ENCODE data around the gene ARID1B.
A peak's percentile ranks its signal among the peaks of the same experiment; 100 is the strongest.

The ARID1B gene

GRCh38 chr6:156999762-157000161, 222.6 kb downstream of the ARID1B start:
- DNase-seq = no peak

GRCh38 chr6:157001716-157002115, 224.5 kb downstream of the ARID1B start:
- DNase-seq = no peak

- no peak for DNase-seq
Measured at GRCh38 chr6:157002774-157003173, 225.6 kb downstream of the ARID1B start.

- no peak for DNase-seq
Measured at GRCh38 chr6:157005940-157006339, 228.8 kb downstream of the ARID1B start.

DNA sequence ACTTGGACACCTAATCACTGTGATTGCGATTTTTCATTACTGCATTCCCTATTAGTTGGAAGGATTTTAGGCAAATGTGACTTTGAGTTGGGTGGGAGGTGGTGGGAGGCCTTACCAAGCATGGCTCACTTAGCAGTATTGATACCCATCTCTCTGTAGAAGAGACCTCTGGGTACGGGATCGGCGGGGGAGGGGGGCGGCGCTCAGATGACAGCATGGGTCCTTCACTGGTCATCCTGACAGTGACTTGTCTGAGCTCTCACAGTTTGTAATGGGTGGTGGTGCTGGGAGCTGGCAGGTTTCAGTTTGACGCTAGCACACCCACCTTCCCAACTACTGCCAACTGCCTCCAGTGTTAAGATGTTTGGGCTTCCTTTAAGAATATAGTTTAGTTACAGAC, 231.4 kb downstream of the ARID1B start:
- no peak for DNase-seq

- DNase-seq = no peak
Measured at GRCh38 chr6:157012355-157012754, 235.2 kb downstream of the ARID1B start.

GRCh38 chr6:157013649-157014304, 236.6 kb downstream of the ARID1B start:
- DNase-seq = no peak

DNA sequence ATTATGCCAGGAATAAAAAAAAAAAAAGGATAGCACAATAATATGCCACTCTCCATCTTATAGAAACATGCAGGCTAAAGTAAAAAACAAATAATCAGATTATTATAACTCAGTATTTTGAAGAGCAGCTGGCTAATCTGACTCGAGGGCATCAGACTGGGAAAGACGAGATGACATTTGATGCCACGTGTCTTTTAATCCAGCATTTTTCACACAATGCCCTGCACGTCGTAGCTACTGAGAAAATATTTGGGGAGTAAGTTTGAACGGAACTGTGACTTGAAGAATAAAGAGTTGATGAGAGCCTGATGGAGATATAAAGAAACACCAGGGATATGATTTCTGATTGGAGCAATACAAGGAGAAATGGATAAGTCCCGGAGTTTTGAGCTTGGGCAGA, 237.7 kb downstream of the ARID1B start:
- no peak for DNase-seq

DNA sequence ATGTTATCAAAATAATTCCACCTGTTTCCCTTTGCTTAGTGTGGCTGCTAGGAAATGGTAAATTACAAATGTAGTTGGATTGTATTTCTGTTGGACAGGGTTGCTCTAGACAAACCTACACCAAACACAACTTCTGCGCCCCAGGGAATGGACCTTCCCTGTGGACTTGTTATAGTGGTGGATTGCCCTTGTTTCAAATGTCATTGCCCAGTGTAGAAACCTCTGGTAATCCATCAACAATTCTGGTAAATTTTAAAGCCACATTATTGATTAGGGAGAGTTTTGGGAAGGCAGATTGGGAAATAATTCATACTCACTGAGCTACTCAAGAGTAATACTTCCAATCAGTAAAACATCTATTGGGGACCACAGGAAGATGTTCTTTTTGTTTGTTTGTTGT, 239.8 kb downstream of the ARID1B start:
- no peak for DNase-seq

GRCh38 chr6:157017861-157018260, 240.7 kb downstream of the ARID1B start:
- no peak for DNase-seq

DNA sequence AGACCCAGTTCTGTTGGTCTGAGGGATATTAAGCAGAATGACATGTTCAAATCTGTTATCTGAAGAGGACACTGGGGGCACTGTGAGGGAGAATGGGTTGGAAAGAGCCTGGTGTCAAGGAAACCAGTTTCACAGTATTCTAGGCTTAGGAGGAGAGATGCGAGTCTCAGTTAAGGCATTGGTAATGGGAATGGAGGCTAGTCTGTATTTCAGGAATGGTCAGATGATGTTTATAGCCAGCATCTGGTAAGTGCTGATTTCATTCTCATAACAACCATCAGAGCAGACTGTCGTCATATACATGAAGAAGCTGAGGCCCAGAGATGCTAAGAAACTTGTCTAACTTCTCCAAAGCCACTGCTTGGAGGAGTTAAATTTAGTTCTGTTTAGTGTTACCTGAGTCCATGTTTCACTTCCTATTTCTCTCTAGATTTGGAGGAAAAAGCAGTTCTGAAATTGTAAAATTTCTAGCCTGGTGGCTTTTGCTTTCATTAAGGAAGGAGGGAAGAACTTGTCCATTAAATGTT, 242.0 kb downstream of the ARID1B start:
- no peak for DNase-seq

DNA sequence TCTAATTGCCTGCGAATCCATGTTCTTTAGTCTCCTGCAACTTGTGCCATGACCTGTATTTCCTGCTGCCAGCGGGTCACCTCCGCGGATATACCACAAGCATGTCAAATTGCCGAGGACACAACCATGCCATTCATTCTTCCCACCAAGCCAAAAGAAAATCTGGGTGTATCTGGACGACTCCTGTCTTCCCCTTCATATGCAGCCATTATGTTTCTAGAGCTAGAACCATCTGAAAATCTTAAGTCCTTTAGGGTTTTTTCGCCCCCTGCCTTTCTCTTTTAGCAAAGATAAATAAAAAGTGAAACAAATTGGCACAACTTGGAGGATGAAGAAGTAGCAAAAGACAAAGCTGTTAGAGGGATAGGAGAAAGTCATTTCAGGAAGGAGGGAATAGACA, 242.6 kb downstream of the ARID1B start:
- DNase-seq = no peak

DNA sequence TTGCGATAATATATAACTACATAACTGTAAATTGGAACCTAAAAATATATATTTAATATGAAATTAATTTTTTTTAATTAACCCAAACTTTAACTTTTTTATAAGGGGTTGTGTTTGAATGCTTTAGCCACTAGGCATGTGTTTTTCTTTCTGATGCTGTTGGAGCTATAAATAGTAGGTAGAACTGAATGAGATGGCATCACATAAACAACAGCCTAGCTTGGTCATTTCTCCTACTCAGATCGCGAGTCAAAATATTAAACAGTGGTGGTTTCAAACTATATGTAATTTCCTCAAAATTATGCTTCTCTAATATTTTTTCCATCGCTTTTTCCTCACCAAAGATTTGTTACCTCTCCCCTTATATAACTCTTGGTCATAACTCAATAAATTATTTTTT, 243.2 kb downstream of the ARID1B start:
- no peak for DNase-seq

DNA sequence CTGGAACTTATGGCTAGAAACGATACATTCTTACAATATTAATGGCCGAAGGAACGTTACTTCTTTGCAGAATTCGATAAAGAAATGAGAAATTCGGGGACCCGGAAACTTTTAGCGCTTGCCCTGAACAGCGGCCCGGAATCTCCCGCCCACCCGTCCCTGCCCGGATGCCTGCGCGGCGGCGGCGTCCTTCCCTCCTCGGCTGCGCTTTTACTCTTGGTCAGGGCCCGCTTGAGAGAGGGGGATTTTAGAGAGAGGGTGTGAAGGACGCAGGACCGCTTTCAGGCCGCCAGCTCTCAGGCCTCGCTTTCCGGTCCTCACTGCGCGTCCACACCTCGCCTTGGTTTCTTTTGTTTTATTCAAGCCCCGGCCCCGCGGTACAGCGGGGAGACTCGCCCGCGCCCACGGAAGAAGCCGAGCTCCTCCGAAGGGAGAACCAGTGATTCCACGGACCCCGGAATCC, 243.7 kb downstream of the ARID1B start:
- DNase-seq = no peak

DNA sequence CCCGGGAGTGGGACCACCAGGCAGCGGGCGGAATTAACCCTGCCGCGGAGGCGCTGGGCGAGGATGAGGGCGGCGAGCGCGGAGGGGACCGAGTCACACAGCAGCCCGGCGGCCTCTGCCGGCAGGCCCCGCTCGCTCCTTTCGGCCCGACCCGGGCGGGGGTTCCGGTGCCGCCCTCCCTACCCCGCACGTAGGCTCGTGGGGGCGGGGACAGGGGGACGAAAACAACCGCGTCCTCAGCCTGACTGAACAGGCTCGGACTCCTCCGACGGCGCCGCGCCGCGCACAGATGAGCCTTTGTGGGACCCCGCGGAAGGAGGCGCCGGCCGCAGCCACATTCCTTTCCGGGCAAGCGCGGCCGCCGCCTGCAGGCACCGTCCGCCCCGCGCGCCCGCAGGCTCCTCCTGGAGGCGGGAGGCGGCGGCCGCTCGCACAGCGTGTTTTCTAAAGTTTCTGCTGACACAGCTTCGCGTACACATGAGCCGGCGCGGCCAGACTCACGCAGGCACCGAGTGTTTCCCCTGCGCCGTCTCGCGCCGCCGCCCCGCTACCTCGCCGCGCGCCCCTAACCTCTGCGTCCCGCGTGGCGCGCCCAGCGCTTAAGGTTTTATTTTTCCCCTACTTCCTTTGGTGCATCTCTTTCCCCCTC, 244.3 kb downstream of the ARID1B start:
- DNase-seq = peak; percentile 88

DNA sequence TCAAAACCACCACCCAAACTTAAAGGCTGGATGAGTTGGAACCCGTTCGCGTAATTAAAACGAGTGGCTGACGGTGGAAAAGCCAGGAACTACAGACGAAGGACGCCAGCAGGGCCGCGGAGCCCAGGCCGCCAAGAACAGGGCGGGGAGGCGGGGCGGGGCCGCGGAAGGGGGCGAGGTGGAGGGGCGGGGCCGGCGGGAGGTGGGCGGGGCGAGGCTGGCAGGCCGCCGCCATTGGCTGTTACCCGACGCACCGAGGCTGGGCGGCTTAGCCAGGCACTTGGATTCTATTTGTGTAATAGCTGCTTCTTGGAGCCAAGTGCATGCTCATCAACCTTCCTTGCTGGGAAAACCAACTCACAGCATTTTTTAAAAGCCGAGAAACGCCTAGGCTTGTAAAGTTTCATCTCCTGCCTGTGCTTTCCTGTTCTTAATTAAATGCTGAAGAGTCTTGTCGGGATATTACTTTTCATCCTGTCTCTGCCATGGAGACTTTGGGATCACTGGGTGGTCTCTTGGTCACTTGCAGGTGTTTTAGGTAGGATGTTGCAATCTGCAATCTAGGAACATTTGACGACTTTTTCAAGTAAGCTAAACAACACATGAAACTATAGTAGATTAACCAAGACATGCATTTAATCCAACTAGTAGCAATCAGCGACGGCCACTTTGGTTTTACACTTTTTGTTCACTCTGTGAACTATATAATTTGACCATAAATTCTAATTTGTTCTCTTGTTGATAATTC, 245.0 kb downstream of the ARID1B start:
- peak; percentile 89 to 90 for DNase-seq

DNA sequence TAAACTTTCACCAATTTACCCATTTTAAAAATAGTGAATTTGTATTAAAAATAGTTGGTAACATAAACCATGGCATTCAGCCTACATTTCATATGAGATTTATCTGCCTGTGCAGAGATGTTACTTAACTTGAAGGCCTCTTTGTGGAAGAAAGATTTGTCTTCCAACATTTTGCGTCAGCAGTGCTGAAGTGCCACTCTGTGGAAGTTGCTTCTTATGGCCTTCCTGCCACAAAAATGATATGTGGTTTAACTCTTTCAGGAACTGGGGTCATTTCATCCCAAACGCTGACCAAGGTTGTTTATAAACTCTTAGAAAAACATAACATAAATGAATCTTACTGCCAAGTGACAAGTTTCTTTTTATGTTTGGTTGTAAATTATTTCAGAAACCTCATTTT, 246.8 kb downstream of the ARID1B start:
- DNase-seq = no peak

- no peak for DNase-seq
Measured at GRCh38 chr6:157024745-157025144, 247.6 kb downstream of the ARID1B start.

DNA sequence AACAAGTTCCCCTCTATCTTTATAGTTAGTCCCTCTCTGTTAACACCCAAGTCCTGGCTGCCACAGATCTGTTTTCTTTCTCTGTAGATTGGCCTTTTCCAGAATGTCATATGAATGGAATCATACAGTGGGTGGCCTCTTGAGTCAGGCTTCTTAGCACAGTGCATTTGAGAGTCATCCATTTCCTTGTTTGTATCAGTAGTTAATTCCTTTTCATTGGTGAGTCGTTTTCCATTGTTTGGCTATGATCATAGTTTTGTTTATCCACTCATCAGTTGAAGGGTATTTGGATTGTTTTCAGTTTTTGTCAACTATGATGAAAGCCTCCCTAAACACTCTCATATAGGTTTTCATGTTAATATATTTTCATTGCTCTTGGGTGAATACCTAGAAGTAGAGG, 248.3 kb downstream of the ARID1B start:
- no peak for DNase-seq

GRCh38 chr6:157029980-157030690, 253.0 kb downstream of the ARID1B start:
- DNase-seq = no peak

DNA sequence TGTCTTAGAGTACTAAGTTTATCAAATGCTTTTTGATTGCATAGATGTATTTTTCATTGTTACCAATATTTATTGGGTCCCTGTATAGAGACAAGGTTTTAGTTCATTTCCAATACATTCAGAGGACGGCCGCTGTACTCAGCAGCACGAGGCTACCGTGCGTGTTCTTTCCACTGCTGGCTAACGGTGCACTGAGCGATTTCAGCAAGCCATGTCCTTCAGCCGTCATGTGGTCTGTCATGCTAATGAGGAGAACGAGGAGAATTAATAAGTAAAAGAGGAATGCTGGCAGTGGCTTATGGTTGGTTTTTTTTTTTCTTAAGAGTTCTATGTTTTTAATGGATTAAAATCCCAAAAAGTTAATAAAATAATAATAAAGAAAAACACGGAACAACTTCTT, 253.6 kb downstream of the ARID1B start:
- peak; percentile 25 to 61 for DNase-seq

DNA sequence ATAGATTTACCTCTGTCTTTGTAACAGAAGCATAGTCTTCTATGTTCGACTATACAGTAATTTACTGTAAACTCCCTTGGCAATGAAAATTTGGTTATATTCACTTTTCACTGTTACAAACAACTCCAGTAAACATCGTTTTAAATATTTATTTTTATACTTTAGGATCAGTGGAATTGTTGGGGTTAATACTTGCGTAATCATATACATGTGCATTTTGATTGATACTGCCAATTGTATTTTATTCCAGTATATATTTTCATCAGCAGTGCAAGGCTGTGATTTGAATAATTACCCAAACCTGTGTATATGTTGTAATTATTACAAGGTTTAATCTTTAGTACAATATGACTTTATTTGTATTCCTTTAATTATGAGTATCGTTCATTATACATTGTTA, 255.7 kb downstream of the ARID1B start:
- DNase-seq = no peak

Data from hippocampal formation (tissue), 2 donors.